IMR-90 (cell line): ENCODE results near the gene ADAMTSL2. TPM values are rescaled to one million over a fixed set of nuclear protein-coding genes. Genes with fewer than 3 reads are reported as not detected.

Experiments
- ATAC-seq: fragments of 200-7000 bp; cut with Tn5 transposase; 2 replicates; pipeline ENCODE4 v1.9.1; 2020; ENCODE audit warnings: low read depth, mild to moderate bottlenecking, moderate library complexity
- BruUV-seq: library from RNA; stranded (reverse); fragments of 400-500 nt; replicated peaks from 2 replicates; lab custom pipeline; 2021; lab: Mats Ljungman, UMichigan
- CTCF ChIA-PET: fragments of 300-600 bp; formaldehyde crosslinking; extraction: SDS; loops from one replicate; lab custom pipeline; 2021; ENCODE audit warnings: antibody characterized with exemption; lab: Yijun Ruan, JAX
- POLR2A ChIA-PET: fragments of 300-600 bp; sonication (Branson Sonifier 250); formaldehyde crosslinking; loops from one replicate; lab custom pipeline; 2022; ENCODE audit warnings: antibody characterized with exemption; ENCODE audit not compliant: unreplicated experiment; lab: Charles Lee
- DNase-seq: peaks from one replicate; pipeline ENCODE4 v3.0.0; 2013
- H2AFZ ChIP-seq: replicated peaks from 2 replicates; pipeline ENCODE3; 2013; ENCODE audit warnings: low read length, mild to moderate bottlenecking; ENCODE audit not compliant: poor library complexity
- H2AK5ac ChIP-seq: 2 replicates; pipeline ENCODE4 v1.6.1; 2013; ENCODE audit warnings: low read depth, low read length, inconsistent platforms
- H2AK9ac ChIP-seq: replicated peaks from 2 replicates; pipeline ENCODE3; 2013; ENCODE audit warnings: mild to moderate bottlenecking, low read depth, low read length, moderate library complexity; ENCODE audit not compliant: poor library complexity
- H2BK120ac ChIP-seq: 2 replicates; pipeline ENCODE4 v1.6.1; 2013; ENCODE audit warnings: low read depth, low read length, inconsistent platforms
- H2BK15ac ChIP-seq: 3 replicates; pipeline ENCODE4 v1.6.1; 2013; ENCODE audit warnings: low read depth, low read length, inconsistent platforms
- H2BK20ac ChIP-seq: 2 replicates; pipeline ENCODE4 v1.6.1; 2013; ENCODE audit warnings: low read depth, mild to moderate bottlenecking, inconsistent platforms, low read length, moderate library complexity
- H2BK5ac ChIP-seq: 2 replicates; pipeline ENCODE4 v1.6.1; 2013; ENCODE audit warnings: mild to moderate bottlenecking, low read depth, low read length, inconsistent platforms; ENCODE audit not compliant: poor library complexity, severe bottlenecking
- H3K14ac ChIP-seq: replicated peaks from 2 replicates; pipeline ENCODE4 v1.6.1; 2013; ENCODE audit warnings: low read depth, low read length, inconsistent platforms
- H3K18ac ChIP-seq: 2 replicates; pipeline ENCODE4 v1.6.1; 2013; ENCODE audit warnings: low read depth, low read length, control low read depth
- H3K23ac ChIP-seq: 2 replicates; pipeline ENCODE4 v1.6.1; 2013; ENCODE audit warnings: low read depth, low read length, inconsistent platforms
- H3K27ac ChIP-seq: 2 replicates; pipeline ENCODE4 v1.5.1; 2013; ENCODE audit warnings: mild to moderate bottlenecking, control low read depth, low read length; ENCODE audit not compliant: insufficient read depth
- H3K27me3 ChIP-seq: 2 replicates; pipeline ENCODE4 v1.6.1; 2013; ENCODE audit warnings: low read length; ENCODE audit not compliant: control insufficient read depth, insufficient read depth
- H3K36me3 ChIP-seq: 2 replicates; pipeline ENCODE4 v1.6.1; 2013; ENCODE audit warnings: low read length, mixed read lengths; ENCODE audit not compliant: control insufficient read depth, insufficient read depth
- H3K4ac ChIP-seq: 2 replicates; pipeline ENCODE4 v1.6.1; 2013; ENCODE audit warnings: low read depth, low read length, inconsistent platforms
- H3K4me1 ChIP-seq: 2 replicates; pipeline ENCODE4 v1.6.1; 2013; ENCODE audit warnings: low read length, mixed read lengths; ENCODE audit not compliant: control insufficient read depth, insufficient read depth
- H3K4me2 ChIP-seq: 2 replicates; pipeline ENCODE4 v1.6.1; 2013; ENCODE audit warnings: low read depth, mild to moderate bottlenecking, control low read depth, low read length, moderate library complexity
- H3K4me3 ChIP-seq: 2 replicates; pipeline ENCODE4 v1.5.1; 2013; ENCODE audit warnings: low read depth, mild to moderate bottlenecking, control low read depth, low read length, moderate library complexity; ENCODE audit not compliant: insufficient read depth
- H3K56ac ChIP-seq: 2 replicates; pipeline ENCODE4 v1.6.1; 2013; ENCODE audit warnings: low read length, inconsistent platforms; ENCODE audit not compliant: insufficient read depth; ENCODE audit errors: extremely low read depth
- H3K79me1 ChIP-seq, 2 experiments: 2 replicates each; pipeline ENCODE4 v1.6.1; 2013; ENCODE audit warnings: low read length in 2 of 2, inconsistent platforms in 1 of 2, low read depth in 1 of 2
- H3K9ac ChIP-seq: 2 replicates; pipeline ENCODE4 v1.6.1; 2013; ENCODE audit warnings: low read depth, low read length, control low read depth
- H3K9me1 ChIP-seq: 2 replicates; pipeline ENCODE4 v1.6.1; 2013; ENCODE audit warnings: low read length, inconsistent platforms; ENCODE audit not compliant: insufficient read depth
- H3K9me3 ChIP-seq: 2 replicates; pipeline ENCODE4 v1.6.1; 2013; ENCODE audit warnings: low read length; ENCODE audit not compliant: control insufficient read depth, insufficient read depth
- H4K20me1 ChIP-seq: 2 replicates; pipeline ENCODE4 v1.6.1; 2013; ENCODE audit warnings: low read length, inconsistent platforms; ENCODE audit not compliant: insufficient read depth
- H4K5ac ChIP-seq: 2 replicates; pipeline ENCODE4 v1.6.1; 2013; ENCODE audit warnings: mild to moderate bottlenecking, low read depth, low read length, control low read depth
- H4K8ac ChIP-seq, 2 experiments: 2 replicates each; pipeline ENCODE4 v1.6.1; 2013; ENCODE audit warnings: low read depth in 2 of 2, low read length in 2 of 2, control low read depth in 1 of 2, inconsistent platforms in 1 of 2
- H4K91ac ChIP-seq: 2 replicates; pipeline ENCODE4 v1.6.1; 2013; ENCODE audit warnings: low read depth, low read length, inconsistent platforms; ENCODE audit not compliant: insufficient read depth
- BHLHE40 ChIP-seq: fragments of 150-350 bp; IDR thresholded peaks from 2 replicates; pipeline ENCODE4 v1.6.1; 2016; ENCODE audit warnings: mild to moderate bottlenecking, low read depth, low read length
- CEBPB ChIP-seq: IDR thresholded peaks from 2 replicates; pipeline ENCODE4 v1.6.1; 2012; ENCODE audit warnings: low read depth, low read length, improper control_type of control experiment
- CHD1 ChIP-seq: IDR thresholded peaks from 2 replicates; pipeline ENCODE4 v1.6.1; 2012; ENCODE audit warnings: low read depth, low read length, improper control_type of control experiment
- CTCF ChIP-seq: conservative IDR thresholded peaks from 2 replicates; pipeline ENCODE4 v1.5.1; 2012; ENCODE audit warnings: mild to moderate bottlenecking, low read depth, low read length, improper control_type of control experiment
- FOS ChIP-seq: fragments of 150-350 bp; IDR thresholded peaks from 2 replicates; pipeline ENCODE4 v1.6.1; 2016; ENCODE audit warnings: low read depth, low read length
- MAFK ChIP-seq: IDR thresholded peaks from 2 replicates; pipeline ENCODE4 v1.6.1; 2012; ENCODE audit warnings: low read depth, low read length, improper control_type of control experiment
- MAZ ChIP-seq: IDR thresholded peaks from 2 replicates; pipeline ENCODE4 v1.6.1; 2012; ENCODE audit warnings: low read depth, mild to moderate bottlenecking, low read length, improper control_type of control experiment, moderate library complexity, borderline replicate concordance
- MXI1 ChIP-seq: IDR thresholded peaks from 2 replicates; pipeline ENCODE4 v1.6.1; 2012; ENCODE audit warnings: low read depth, mild to moderate bottlenecking, low read length, moderate library complexity, borderline replicate concordance
- NFE2L2 ChIP-seq: fragments of 150-350 bp; IDR thresholded peaks from 2 replicates; pipeline ENCODE4 v1.6.1; 2016; ENCODE audit warnings: low read depth, mild to moderate bottlenecking, low read length
- POLR2A ChIP-seq: IDR thresholded peaks from 2 replicates; pipeline ENCODE4 v1.6.1; 2012; ENCODE audit warnings: mild to moderate bottlenecking, low read depth, low read length
- RAD21 ChIP-seq: IDR thresholded peaks from 2 replicates; pipeline ENCODE4 v1.6.1; 2012; ENCODE audit warnings: low read length, improper control_type of control experiment
- RCOR1 ChIP-seq: IDR thresholded peaks from 2 replicates; pipeline ENCODE4 v1.6.1; 2012; ENCODE audit warnings: mild to moderate bottlenecking, low read length, improper control_type of control experiment; ENCODE audit not compliant: insufficient replicate concordance
- RFX5 ChIP-seq: IDR thresholded peaks from 2 replicates; pipeline ENCODE4 v1.8.0; 2012; ENCODE audit warnings: low read depth, mild to moderate bottlenecking, low read length, moderate library complexity
- SMC3 ChIP-seq: fragments of 150-350 bp; IDR thresholded peaks from 2 replicates; pipeline ENCODE4 v1.6.1; 2016; ENCODE audit warnings: low read depth, mild to moderate bottlenecking, antibody characterized with exemption, low read length, moderate library complexity
- WGBS, 2 experiments: methylation state at CpG; one replicate each; pipeline versions ENCODE4 v1.1.5 to v1.1.7; 2013; ENCODE audit warnings: missing lambda C conversion rate in 2 of 2; ENCODE audit not compliant: insufficient read length in 1 of 2; ENCODE audit errors: extremely low coverage in 2 of 2; 5-methylcytosine and 5-hydroxymethylcytosine counted together
- dilution Hi-C: fragments of 300-500 bp; cut with HindIII; formaldehyde crosslinking; loops from one replicate; pipeline ENCODE4 v1.14.3; 2018; ENCODE audit warnings: low sequenced_read_pairs; ENCODE audit not compliant: unreplicated experiment
- in situ Hi-C: fragments of 300-500 bp; cut with MboI; formaldehyde crosslinking; loops from 3 replicates; pipeline ENCODE4 v1.14.3; 2019; ENCODE audit warnings: low sequenced_read_pairs, inconsistent platforms, mixed read lengths
- intact Hi-C: fragments of 100-400 bp; cut with micrococcal nuclease; formaldehyde crosslinking; loops from 2 replicates; pipeline ENCODE4 v1.10.0; 2022
- polyA plus RNA-seq, 3 experiments: library from polyadenylated mRNA; depleted of rRNA; stranded (reverse); fragments of >200 nt; gene quantifications; 2 replicates each; pipeline ENCODE4 v1.2.3, GENCODE V29; 2012; ENCODE audit warnings: low replicate concordance in 1 of 3
- total RNA-seq: library from RNA; depleted of rRNA; stranded (reverse); fragments of >200 nt; gene quantifications from 2 replicates; pipeline ENCODE4 v1.2.3, GENCODE V29; 2012
- TF ChIP-seq, protein P1 (sequence below): fragments of 150-350 bp; IDR thresholded peaks from 2 replicates; pipeline ENCODE4 v1.6.1; 2017; ENCODE audit warnings: mild to moderate bottlenecking, antibody characterized with exemption, low read length, low read depth
- TF ChIP-seq, protein P2 (sequence below): fragments of 150-350 bp; IDR thresholded peaks from 2 replicates; pipeline ENCODE4 v1.6.1; 2016; ENCODE audit warnings: low read depth, mild to moderate bottlenecking, low read length, moderate library complexity, borderline replicate concordance

Gene ADAMTSL2
- total and polyA plus RNA-seq, 2 of the 4 experiments (the other 2 are of a cell fraction) = not detected

DNA sequence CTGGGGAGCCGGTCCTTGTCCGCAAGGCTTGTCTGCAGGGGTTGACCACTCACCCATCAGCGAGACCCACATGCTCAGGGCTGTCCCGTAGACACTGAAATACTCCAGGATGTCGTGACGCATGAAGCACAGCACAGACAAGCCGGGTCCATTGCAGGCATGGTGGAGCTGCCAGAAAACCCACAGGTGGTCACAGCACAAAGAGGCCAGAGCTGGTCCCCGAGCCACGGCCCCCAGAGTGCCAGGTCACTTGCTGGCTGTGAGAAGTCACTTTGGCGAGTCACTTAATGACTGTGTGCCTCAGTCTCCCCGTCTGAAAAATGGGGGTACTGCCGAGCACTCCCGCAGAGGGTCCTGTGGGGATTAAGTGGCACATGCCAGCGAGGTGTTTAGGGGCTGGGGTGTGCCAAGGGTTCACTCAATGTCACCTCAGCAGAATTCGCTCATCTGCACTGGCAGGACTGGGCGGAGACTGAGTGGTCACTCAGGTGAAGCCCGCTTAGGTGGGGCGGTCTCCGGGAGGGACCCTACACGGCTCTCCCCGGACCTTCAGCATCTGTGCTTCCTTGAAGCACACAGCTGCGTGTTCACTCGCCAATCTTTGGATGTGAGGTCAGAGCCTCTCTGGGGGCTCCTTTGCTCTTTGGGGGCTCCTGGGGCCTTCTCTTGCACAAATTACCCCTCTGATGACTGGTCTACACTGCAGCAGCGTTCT is 14.2 kb upstream of the ADAMTSL2 start:
- 75% methylated on average over 19 of the region's 24 CpGs; no CpG with 5 or more reads in 1 of the 2 experiments for WGBS, 2 experiments
- H3K79me1 ChIP-seq = no peaks in the 10 kb centered on the region
- H3K4me1 ChIP-seq = no peaks in the 10 kb centered on the region
- H3K36me3 ChIP-seq = no peaks in the 10 kb centered on the region
- dilution Hi-C loops (no loop called here), intact Hi-C loops (no loop called here), in situ Hi-C loops (no loop called here)
- no peak overlapping the region for H2AFZ ChIP-seq
- H3K9ac ChIP-seq = no peak overlapping the region
- H2BK120ac ChIP-seq = no peak overlapping the region
- POLR2A ChIA-PET = no interaction called here
- DNase-seq (no peak), ATAC-seq (no peak)
- H4K5ac ChIP-seq = no peak overlapping the region
- H3K4me3 ChIP-seq = no peak overlapping the region
- no peak overlapping the region for H3K56ac ChIP-seq
- H3K4me2 ChIP-seq = no peak overlapping the region
- H4K91ac ChIP-seq = no peak overlapping the region
- TF ChIP-seq CEBPB (no peak), RCOR1 (no peak), POLR2A (no peak), NFE2L2 (no peak), MAFK (no peak), RFX5 (no peak), RAD21 (no peak), CTCF (no peak), MXI1 (no peak), BHLHE40 (no peak), MAZ (no peak), FOS (no peak), CHD1 (no peak), SMC3 (no peak)
- TF ChIP-seq, protein P1, sequence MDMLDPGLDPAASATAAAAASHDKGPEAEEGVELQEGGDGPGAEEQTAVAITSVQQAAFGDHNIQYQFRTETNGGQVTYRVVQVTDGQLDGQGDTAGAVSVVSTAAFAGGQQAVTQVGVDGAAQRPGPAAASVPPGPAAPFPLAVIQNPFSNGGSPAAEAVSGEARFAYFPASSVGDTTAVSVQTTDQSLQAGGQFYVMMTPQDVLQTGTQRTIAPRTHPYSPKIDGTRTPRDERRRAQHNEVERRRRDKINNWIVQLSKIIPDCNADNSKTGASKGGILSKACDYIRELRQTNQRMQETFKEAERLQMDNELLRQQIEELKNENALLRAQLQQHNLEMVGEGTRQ = no peak
- TF ChIP-seq, protein P2, sequence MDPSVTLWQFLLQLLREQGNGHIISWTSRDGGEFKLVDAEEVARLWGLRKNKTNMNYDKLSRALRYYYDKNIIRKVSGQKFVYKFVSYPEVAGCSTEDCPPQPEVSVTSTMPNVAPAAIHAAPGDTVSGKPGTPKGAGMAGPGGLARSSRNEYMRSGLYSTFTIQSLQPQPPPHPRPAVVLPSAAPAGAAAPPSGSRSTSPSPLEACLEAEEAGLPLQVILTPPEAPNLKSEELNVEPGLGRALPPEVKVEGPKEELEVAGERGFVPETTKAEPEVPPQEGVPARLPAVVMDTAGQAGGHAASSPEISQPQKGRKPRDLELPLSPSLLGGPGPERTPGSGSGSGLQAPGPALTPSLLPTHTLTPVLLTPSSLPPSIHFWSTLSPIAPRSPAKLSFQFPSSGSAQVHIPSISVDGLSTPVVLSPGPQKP = no peak
- BruUV-seq = no TSS peak
- H3K27me3 ChIP-seq = peaks cover 70% of the 10 kb centered on the region
- H2AK5ac ChIP-seq = no peak overlapping the region
- H4K20me1 ChIP-seq = no peaks in the 10 kb centered on the region
- no peak overlapping the region for H3K14ac ChIP-seq
- H3K27ac ChIP-seq = no peak overlapping the region
- H4K8ac ChIP-seq = no peak overlapping the region
- no peaks in the 10 kb centered on the region for H3K9me3 ChIP-seq
- H2AK9ac ChIP-seq = no peak overlapping the region
- no peak overlapping the region for H2BK15ac ChIP-seq
- no peak overlapping the region for H3K23ac ChIP-seq
- H2BK20ac ChIP-seq = no peak overlapping the region
- H3K4ac ChIP-seq = no peak overlapping the region
- no peaks in the 10 kb centered on the region for H3K9me1 ChIP-seq
- H2BK5ac ChIP-seq = no peak overlapping the region
- no peak overlapping the region for H3K18ac ChIP-seq
- CTCF ChIA-PET = no interaction called here
